ENCODE data around the gene INPP1.
A peak's percentile ranks its signal among the peaks of the same experiment; 100 is the strongest.

The INPP1 gene

DNA sequence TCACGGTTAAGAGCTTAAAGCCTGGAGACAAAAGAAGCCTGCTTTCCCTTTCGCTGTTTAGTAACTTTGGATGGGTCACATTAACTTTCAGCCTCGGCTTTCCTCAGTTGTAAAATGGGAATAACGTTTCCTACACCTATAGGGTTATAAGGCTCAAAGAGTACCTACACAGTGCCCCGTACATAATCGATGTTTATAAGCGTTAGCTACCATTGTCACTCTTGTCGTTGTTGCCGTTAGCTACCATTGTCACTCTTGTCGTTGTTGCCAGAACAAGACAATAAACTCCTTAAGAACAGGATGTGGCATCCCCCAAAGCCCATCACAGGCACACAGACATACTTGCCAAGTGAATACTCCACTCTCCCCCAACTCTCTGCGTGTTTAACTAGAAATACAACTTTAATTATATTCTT lies 63.9 kb downstream of the INPP1 start:
- no peak overlapping the region for H3K4me3 ChIP-seq (replicated peaks; ENCODE audit: insufficient read depth, low read length)
- H3K27ac ChIP-seq (replicated peaks) = no peak overlapping the region
- H3K27me3 ChIP-seq (ENCODE audit: insufficient read depth, poor library complexity, severe bottlenecking) = peaks cover 21% of the 10 kb centered on the region
- TF ChIP-seq, protein P1, sequence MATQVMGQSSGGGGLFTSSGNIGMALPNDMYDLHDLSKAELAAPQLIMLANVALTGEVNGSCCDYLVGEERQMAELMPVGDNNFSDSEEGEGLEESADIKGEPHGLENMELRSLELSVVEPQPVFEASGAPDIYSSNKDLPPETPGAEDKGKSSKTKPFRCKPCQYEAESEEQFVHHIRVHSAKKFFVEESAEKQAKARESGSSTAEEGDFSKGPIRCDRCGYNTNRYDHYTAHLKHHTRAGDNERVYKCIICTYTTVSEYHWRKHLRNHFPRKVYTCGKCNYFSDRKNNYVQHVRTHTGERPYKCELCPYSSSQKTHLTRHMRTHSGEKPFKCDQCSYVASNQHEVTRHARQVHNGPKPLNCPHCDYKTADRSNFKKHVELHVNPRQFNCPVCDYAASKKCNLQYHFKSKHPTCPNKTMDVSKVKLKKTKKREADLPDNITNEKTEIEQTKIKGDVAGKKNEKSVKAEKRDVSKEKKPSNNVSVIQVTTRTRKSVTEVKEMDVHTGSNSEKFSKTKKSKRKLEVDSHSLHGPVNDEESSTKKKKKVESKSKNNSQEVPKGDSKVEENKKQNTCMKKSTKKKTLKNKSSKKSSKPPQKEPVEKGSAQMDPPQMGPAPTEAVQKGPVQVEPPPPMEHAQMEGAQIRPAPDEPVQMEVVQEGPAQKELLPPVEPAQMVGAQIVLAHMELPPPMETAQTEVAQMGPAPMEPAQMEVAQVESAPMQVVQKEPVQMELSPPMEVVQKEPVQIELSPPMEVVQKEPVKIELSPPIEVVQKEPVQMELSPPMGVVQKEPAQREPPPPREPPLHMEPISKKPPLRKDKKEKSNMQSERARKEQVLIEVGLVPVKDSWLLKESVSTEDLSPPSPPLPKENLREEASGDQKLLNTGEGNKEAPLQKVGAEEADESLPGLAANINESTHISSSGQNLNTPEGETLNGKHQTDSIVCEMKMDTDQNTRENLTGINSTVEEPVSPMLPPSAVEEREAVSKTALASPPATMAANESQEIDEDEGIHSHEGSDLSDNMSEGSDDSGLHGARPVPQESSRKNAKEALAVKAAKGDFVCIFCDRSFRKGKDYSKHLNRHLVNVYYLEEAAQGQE (IDR thresholded peaks at IDR 0.05; ENCODE audit: insufficient replicate concordance, low read depth) = no peak
- TF ChIP-seq POLR2AphosphoS5 (IDR thresholded peaks at IDR 0.05; ENCODE audit: low read depth) (no peak), GABPA (IDR thresholded peaks at IDR 0.05; ENCODE audit: low read depth) (no peak), CTCF (IDR thresholded peaks at IDR 0.05; ENCODE audit: insufficient read depth, low read length) (no peak), SPI1 (IDR thresholded peaks at IDR 0.05; ENCODE audit: borderline replicate concordance, low read depth) (no peak)
- no peak for DNase-seq (ENCODE audit: low read depth in 1 of 2, low spot score in 1 of 2)

GRCh38 chr2:190407662-190408537 lies 64.5 kb downstream of the INPP1 start, which contains the start of gene MFSD6:
Gene MFSD6 (plus strand): TSS chr2:190408355. CDS start chr2:190436030, 27,675 bp downstream.
- H3K27me3 ChIP-seq (ENCODE audit: insufficient read depth, poor library complexity, severe bottlenecking) = peaks cover 21% of the 10 kb centered on the region
- no peak for DNase-seq (ENCODE audit: low read depth in 1 of 2, low spot score in 1 of 2)
- peak within 1 kb of the TSS; percentile 62 for H3K4me3 ChIP-seq (replicated peaks; ENCODE audit: insufficient read depth, low read length)
- TF ChIP-seq SPI1 (IDR thresholded peaks at IDR 0.05; ENCODE audit: borderline replicate concordance, low read depth) = no peak
- TF ChIP-seq, protein P1 (IDR thresholded peaks at IDR 0.05; ENCODE audit: insufficient replicate concordance, low read depth) = no peak
- no peak for TF ChIP-seq GABPA (IDR thresholded peaks at IDR 0.05; ENCODE audit: low read depth)
- no peak for TF ChIP-seq CTCF (IDR thresholded peaks at IDR 0.05; ENCODE audit: insufficient read depth, low read length)
- no peak for TF ChIP-seq POLR2AphosphoS5 (IDR thresholded peaks at IDR 0.05; ENCODE audit: low read depth)
- H3K27ac ChIP-seq (replicated peaks) = no peak within 1 kb of the TSS

- peak; percentile 34 to 43 for DNase-seq (ENCODE audit: low read depth in 1 of 2, low spot score in 1 of 2)
- Histone ChIP-seq H3K27me3 (ENCODE audit: insufficient read depth, poor library complexity, severe bottlenecking) (peaks cover 21% of the 10 kb centered on the region), H3K27ac (replicated peaks) (no peak overlapping the region), H3K4me3 (replicated peaks; ENCODE audit: insufficient read depth, low read length) (peak overlapping the region; percentile 62)
- TF ChIP-seq SPI1 (IDR thresholded peaks at IDR 0.05; ENCODE audit: borderline replicate concordance, low read depth) (peak; percentile 89), CTCF (IDR thresholded peaks at IDR 0.05; ENCODE audit: insufficient read depth, low read length) (no peak)
Observed at GRCh38 chr2:190408538-190409271, 65.3 kb downstream of the INPP1 start.
